ENCODE data around the gene PLXNB3.

PLXNB3 gene

DNA sequence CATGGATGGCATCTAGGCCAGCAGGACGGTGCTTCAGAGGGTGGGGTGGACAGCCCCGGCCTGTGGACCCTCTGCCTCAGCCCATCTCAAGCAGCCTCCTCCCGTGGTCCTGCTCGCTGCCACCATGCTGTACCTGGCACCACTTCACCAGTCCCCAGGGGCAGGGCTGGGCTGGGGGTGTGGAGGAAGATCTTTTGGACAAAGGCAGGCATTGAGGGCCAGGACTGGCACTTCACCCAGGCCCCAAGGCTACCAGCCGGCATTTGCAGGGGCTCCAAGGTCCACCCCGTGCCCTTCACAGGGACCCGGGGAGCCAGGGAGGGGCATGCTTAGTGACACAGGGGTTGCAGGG is 713 bp downstream of the PLXNB3 start:
- TF ChIP-seq, protein P1, sequence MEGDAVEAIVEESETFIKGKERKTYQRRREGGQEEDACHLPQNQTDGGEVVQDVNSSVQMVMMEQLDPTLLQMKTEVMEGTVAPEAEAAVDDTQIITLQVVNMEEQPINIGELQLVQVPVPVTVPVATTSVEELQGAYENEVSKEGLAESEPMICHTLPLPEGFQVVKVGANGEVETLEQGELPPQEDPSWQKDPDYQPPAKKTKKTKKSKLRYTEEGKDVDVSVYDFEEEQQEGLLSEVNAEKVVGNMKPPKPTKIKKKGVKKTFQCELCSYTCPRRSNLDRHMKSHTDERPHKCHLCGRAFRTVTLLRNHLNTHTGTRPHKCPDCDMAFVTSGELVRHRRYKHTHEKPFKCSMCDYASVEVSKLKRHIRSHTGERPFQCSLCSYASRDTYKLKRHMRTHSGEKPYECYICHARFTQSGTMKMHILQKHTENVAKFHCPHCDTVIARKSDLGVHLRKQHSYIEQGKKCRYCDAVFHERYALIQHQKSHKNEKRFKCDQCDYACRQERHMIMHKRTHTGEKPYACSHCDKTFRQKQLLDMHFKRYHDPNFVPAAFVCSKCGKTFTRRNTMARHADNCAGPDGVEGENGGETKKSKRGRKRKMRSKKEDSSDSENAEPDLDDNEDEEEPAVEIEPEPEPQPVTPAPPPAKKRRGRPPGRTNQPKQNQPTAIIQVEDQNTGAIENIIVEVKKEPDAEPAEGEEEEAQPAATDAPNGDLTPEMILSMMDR (IDR thresholded peaks at IDR 0.05; ENCODE audit: insufficient read depth, missing control alignments): no peak
- no peak for DNase-seq (ENCODE audit: insufficient read length, low spot score)
- FAIRE-seq: no peak

DNA sequence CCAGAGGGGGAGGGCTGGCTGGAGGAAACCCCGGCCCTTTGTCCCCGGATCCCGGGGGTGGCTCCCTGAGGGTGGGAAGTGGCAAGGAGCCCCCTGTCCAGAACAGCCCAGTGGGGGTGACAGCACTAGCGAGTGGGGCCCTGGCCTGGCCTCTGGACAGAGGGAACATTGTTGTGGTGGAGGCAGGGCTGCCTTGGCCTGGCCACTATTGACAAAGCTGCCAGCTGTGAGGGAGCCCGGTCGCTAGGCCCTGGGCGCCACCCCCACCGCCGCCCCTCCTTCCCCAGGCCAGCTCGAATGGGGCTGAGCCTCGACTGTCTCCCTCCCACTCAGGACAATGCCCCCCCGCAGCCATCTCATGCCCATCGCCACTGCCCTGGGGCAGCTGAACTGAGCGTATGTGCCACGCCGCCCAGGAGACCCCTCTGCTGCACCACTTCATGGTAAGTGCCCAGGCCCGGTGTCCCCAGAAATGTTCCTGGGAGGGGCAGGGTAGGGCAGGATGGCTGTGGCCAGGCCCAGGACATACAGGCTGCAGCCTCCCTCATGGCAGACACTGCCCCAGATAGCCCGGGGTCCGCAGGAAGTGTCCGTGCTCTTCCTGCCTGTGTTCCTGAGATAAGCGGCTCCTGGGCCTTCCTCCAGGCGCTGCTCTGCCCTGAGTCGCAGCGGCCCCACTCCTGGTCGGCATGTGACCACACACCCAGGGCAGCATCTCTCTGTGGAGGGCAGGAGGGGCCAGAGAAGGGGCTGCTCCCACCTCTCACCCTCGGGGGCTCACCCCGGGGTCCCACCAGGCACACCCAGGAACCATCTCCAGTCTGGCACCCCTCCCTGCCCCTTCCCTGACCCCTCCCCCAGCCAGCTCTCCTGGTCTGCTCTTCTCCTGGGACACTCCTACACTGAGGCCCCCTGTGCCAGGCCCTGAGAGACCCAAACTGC is 1.4 kb downstream of the PLXNB3 start:
- FAIRE-seq: no peak

DNA sequence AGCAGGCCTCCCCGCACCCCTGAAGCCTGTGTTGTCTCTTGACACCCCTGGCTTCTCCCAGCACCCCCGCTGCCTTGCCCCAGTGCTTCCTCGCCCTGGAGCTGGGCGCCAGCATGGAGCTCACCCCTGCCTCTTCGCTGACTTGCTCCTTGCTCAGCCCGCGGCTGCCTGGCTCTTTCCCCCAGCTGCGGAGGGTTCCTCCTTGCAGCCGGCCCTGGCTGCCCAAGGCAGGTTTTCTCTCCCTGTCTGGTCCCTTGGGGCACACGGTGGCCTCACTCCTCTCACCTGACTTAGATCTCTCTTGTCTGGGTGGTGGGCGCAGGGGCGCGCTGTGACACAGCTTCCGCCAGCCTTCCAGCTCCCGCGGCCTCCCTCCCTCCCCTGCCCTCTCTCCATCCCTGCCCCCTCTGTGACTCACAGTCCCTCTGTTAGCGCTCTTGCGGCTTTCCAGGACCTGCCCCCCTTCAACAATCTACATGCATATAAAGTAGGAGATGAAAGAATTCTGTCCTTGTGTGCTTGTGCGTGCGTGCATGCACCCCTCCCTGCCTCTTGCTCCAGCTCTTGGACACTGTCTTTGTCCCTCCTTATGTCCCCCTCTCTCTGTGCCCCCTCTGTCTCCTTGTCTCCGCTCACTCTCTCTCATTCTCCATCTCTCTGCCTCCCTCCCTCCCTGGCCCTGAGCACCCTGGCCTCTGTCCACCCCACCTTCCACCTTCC is 2.2 kb downstream of the PLXNB3 start:
- TF ChIP-seq, protein P1 (IDR thresholded peaks at IDR 0.05; ENCODE audit: insufficient read depth, missing control alignments): no peak
- DNase-seq (ENCODE audit: insufficient read length, low spot score): no peak
- FAIRE-seq: no peak

More for the DNA sequence above, 1.4 kb downstream of the PLXNB3 start:
- DNase-seq (ENCODE audit: insufficient read length, low spot score): no peak
- TF ChIP-seq, protein P1 (IDR thresholded peaks at IDR 0.05; ENCODE audit: insufficient read depth, missing control alignments): no peak

DNA sequence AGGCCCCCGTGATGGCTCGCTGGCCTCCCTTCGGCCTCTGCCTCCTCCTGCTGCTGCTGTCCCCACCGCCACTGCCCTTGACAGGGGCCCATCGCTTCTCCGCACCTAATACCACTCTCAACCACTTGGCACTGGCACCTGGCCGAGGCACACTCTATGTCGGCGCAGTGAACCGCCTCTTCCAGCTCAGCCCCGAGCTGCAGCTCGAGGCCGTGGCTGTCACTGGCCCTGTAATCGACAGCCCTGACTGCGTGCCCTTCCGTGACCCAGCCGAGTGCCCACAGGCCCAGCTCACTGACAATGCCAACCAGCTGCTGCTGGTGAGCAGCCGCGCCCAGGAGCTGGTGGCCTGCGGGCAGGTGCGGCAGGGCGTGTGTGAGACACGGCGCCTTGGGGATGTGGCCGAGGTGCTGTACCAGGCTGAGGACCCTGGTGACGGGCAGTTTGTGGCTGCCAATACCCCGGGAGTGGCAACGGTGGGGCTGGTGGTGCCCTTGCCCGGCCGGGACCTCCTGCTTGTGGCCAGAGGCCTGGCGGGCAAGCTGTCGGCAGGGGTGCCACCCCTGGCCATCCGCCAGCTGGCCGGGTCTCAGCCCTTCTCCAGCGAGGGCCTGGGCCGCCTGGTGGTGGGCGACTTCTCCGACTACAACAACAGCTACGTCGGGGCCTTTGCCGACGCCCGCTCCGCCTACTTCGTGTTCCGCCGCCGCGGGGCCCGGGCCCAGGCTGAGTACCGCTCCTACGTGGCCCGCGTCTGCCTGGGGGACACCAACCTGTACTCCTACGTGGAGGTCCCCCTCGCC is 3.0 kb downstream of the PLXNB3 start:
- DNase-seq (ENCODE audit: insufficient read length, low spot score): no peak
- TF ChIP-seq, protein P1 (IDR thresholded peaks at IDR 0.05; ENCODE audit: insufficient read depth, missing control alignments): no peak
- FAIRE-seq: no peak

DNA sequence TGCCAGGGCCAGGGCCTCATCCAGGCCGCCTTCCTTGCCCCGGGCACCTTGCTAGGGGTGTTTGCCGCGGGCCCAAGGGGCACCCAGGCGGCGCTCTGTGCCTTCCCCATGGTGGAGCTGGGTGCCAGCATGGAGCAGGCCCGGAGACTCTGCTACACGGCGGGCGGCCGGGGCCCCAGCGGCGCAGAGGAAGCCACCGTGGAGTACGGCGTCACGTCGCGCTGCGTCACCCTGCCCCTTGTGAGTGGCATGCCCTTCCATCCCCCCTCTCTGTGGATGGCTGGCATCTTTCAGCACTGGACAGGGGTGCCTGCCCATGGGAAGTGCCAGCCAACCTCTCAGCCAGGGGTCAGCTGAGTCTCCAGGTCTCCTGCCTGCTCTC is 3.6 kb downstream of the PLXNB3 start:
- no peak for DNase-seq (ENCODE audit: insufficient read length, low spot score)
- TF ChIP-seq, protein P1 (IDR thresholded peaks at IDR 0.05; ENCODE audit: insufficient read depth, missing control alignments): no peak
- FAIRE-seq: no peak

DNA sequence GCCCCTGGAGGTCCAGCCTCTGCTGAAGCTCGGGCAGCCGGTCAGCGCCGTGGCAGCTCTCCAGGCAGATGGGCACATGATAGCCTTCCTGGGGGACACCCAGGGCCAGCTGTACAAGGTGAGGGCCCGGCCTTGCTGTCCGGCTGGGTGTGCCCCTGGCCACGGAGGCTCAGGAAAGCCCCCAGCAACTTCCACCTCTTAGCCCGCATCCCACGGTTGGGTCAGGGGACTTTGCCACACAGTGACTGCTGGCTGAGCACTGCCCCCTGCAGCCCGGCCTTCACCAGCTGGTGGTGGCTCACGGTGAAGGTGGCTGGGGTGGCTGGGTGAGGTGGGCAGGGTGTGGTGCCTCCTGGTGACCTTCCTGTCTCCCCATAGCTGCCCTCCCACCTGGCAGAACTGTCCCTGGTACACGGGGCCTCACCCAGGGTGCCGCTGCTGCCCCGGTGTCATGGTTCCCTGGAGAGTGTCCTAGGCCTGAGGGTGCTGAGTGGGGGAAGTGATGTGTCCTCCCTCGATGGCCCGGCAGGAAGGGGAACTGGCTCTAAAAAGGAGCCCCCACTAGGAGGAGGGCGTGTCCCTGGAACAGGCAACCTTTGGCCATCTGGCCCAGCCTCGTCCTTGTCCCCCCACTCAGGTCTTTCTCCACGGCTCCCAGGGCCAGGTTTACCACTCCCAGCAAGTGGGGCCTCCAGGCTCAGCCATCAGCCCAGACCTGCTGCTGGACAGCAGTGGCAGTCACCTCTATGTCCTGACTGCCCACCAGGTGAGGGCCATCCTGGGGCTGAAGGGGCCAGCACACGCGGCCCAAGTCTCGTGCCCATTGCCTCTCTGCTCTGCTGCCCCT is 4.5 kb downstream of the PLXNB3 start:
- DNase-seq (ENCODE audit: insufficient read length, low spot score): no peak
- FAIRE-seq: no peak
- TF ChIP-seq, protein P1 (IDR thresholded peaks at IDR 0.05; ENCODE audit: insufficient read depth, missing control alignments): no peak
